ENCODE measurements around the gene FAM217B. TPM values are rescaled to one million over a fixed set of nuclear protein-coding genes. Genes with fewer than 3 reads are reported as not detected.

FAM217B gene
- total RNA-seq, 1 donor from 2014 or later: 26.6 TPM

GRCh38 chr20:59966428-59966827 lies 26.2 kb downstream of the FAM217B start:
- no peak overlapping the region for H3K4me3 Mint-ChIP-seq
- no peaks in the 10 kb centered on the region for H3K4me1 Mint-ChIP-seq

GRCh38 chr20:59971428-59971827 lies 31.2 kb downstream of the FAM217B start:
- Mint-ChIP-seq H3K4me1 (no peaks in the 10 kb centered on the region), H3K27me3 (no peaks in the 10 kb centered on the region), H3K27ac (no peak overlapping the region), H3K4me3 (no peak overlapping the region), H3K36me3 (ENCODE audit: low read depth) (no peaks in the 10 kb centered on the region), H3K9me3 (no peaks in the 10 kb centered on the region)
- no peak for DNase-seq
- intact Hi-C loops (cut with micrococcal nuclease): no loop called here

More at GRCh38 chr20:59966428-59966827, 26.2 kb downstream of the FAM217B start:
- Mint-ChIP-seq H3K27me3 (no peaks in the 10 kb centered on the region), H3K27ac (no peak overlapping the region), H3K9me3 (no peaks in the 10 kb centered on the region), H3K36me3 (ENCODE audit: low read depth) (no peaks in the 10 kb centered on the region)
- no peak for DNase-seq
- intact Hi-C loops (cut with micrococcal nuclease): no loop called here

DNA sequence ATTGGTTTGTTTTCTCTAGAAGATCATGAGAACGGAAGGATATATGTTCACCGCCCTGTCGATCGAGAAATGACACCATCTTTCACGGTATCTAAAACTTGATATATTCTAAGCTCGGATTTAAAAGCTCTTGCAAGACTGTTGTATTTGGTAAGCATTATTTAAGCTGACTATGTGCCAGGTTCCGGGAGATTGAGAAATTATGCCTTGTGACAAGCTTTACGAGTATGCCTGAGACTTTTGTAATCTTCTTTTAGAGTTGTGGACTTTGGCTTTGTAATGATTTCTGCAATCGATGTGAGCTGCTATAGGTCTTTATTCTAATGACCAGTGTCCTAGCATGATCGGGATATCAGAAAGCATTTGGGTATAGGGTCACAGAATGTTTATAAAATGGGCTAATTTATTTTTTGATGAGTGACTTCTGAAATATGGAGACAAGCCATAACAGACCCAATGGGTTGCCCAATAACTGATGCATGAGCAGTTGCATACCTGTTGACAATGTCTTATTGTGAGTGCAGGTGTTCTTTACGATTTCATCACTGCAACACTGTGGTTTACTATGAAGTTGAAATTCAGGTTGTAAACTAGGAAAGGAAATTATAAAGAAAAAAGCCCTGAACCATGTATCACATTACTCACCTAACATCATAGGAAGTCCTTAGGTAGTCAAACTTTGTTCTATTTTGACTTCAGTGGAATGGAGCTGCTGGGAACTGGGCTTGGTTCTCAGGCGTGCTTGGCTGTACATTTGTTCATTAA lies 32.0 kb downstream of the FAM217B start:
- DNase-seq: no peak
- H3K36me3 Mint-ChIP-seq (ENCODE audit: low read depth): no peaks in the 10 kb centered on the region
- no peaks in the 10 kb centered on the region for H3K9me3 Mint-ChIP-seq
- intact Hi-C loops (cut with micrococcal nuclease): no loop called here
- no peaks in the 10 kb centered on the region for H3K4me1 Mint-ChIP-seq
- no peaks in the 10 kb centered on the region for H3K27me3 Mint-ChIP-seq
- no peak overlapping the region for H3K27ac Mint-ChIP-seq
- H3K4me3 Mint-ChIP-seq: no peak overlapping the region

GRCh38 chr20:59976156-59976782 lies 36.1 kb downstream of the FAM217B start:
- no peak for DNase-seq
- no peaks in the 10 kb centered on the region for H3K27me3 Mint-ChIP-seq
- no peaks in the 10 kb centered on the region for H3K4me1 Mint-ChIP-seq
- no peaks in the 10 kb centered on the region for H3K36me3 Mint-ChIP-seq (ENCODE audit: low read depth)
- no peak overlapping the region for H3K4me3 Mint-ChIP-seq
- H3K27ac Mint-ChIP-seq: no peak overlapping the region
- intact Hi-C loops (cut with micrococcal nuclease): no loop called here
- H3K9me3 Mint-ChIP-seq: no peaks in the 10 kb centered on the region

DNA sequence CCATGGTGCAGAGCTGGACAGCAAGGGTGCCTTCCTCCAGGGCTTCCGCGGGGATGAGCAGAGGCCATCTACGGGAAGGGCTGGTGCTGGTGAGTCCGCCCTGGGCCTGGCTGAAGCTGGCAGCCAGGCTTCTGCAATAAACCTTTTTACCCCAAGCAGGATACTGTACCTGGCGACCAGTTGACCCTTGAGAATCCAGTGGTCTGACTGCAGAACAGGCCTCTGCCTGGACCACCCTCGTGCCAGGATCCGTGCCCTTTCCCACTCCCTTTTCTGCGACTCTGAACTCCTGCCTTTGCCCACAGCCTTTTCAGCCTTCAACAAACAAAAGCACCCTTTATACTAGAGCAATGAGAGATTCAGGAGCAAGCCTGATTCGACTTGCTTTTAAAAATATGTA lies 36.9 kb downstream of the FAM217B start:
- DNase-seq: no peak
- no peaks in the 10 kb centered on the region for H3K36me3 Mint-ChIP-seq (ENCODE audit: low read depth)
- H3K27ac Mint-ChIP-seq: no peak overlapping the region
- intact Hi-C loops (cut with micrococcal nuclease): no loop called here
- no peaks in the 10 kb centered on the region for H3K4me1 Mint-ChIP-seq
- no peak overlapping the region for H3K4me3 Mint-ChIP-seq
- H3K9me3 Mint-ChIP-seq: no peaks in the 10 kb centered on the region
- H3K27me3 Mint-ChIP-seq: no peaks in the 10 kb centered on the region

- intact Hi-C loops (cut with micrococcal nuclease): no loop called here
- no peak for DNase-seq
- Mint-ChIP-seq H3K27ac (no peak overlapping the region), H3K9me3 (no peaks in the 10 kb centered on the region), H3K36me3 (ENCODE audit: low read depth) (no peaks in the 10 kb centered on the region), H3K4me3 (no peak overlapping the region), H3K4me1 (no peaks in the 10 kb centered on the region), H3K27me3 (no peaks in the 10 kb centered on the region)
These were observed 42.9 kb downstream of the FAM217B start for GRCh38 chr20:59983076-59983475.

GRCh38 chr20:59984541-59984940 lies 44.4 kb downstream of the FAM217B start:
- Mint-ChIP-seq H3K27ac (no peak overlapping the region), H3K27me3 (no peaks in the 10 kb centered on the region), H3K4me3 (no peak overlapping the region), H3K36me3 (ENCODE audit: low read depth) (no peaks in the 10 kb centered on the region), H3K4me1 (no peaks in the 10 kb centered on the region), H3K9me3 (no peaks in the 10 kb centered on the region)
- intact Hi-C loops (cut with micrococcal nuclease): no loop called here
- no peak for DNase-seq

GRCh38 chr20:59985164-59985563 lies 45.0 kb downstream of the FAM217B start:
- Mint-ChIP-seq H3K36me3 (ENCODE audit: low read depth) (no peaks in the 10 kb centered on the region), H3K27me3 (no peaks in the 10 kb centered on the region), H3K4me3 (no peak overlapping the region), H3K9me3 (no peaks in the 10 kb centered on the region), H3K4me1 (no peaks in the 10 kb centered on the region), H3K27ac (no peak overlapping the region)
- intact Hi-C loops (cut with micrococcal nuclease): no loop called here
- DNase-seq: no peak

DNA sequence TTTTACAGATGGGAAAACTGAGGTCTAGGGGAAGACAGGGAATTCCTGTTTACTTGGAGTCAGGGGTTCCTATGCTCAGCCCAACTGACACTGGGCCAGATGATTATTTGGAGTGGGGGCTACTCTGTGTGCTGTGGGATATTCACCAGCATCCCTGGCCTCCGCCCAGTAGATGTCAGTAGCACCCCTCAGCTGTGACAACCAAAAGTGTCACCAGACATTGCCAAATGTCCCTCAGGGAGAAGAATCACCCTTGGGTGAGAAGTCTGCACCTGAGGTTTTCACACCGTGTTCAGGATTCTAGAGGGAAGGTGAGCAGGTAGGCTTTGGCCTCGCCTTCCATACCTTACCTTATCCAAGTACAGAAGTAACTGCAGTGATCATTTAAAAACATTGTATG lies 45.7 kb downstream of the FAM217B start:
- Mint-ChIP-seq H3K27ac (no peak overlapping the region), H3K9me3 (no peaks in the 10 kb centered on the region), H3K27me3 (no peaks in the 10 kb centered on the region), H3K4me1 (no peaks in the 10 kb centered on the region), H3K36me3 (ENCODE audit: low read depth) (no peaks in the 10 kb centered on the region), H3K4me3 (no peak overlapping the region)
- no peak for DNase-seq
- intact Hi-C loops (cut with micrococcal nuclease): no loop called here

- Mint-ChIP-seq H3K4me3 (no peak overlapping the region), H3K36me3 (ENCODE audit: low read depth) (no peaks in the 10 kb centered on the region)
These were observed 46.9 kb downstream of the FAM217B start for GRCh38 chr20:59987135-59987534.

DNA sequence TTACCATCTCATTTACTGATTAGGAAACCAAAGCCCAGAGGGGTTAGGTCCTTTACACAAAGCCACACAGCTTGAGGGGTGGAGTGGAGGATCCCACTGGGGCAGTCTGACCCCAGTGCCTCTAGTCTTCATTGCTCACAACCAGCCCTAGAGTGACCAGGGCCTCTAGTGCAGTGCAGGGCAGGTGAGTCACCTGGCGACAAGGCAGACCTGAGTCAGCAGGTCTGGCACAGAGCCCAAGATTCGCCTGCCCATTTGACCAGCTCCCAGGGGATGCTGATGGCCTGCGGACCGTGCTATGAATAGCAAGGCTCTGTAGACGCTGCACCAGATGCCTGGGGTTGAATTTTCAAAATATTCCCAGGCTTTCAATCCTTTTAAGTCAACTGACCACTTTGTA lies 48.0 kb downstream of the FAM217B start:
- no peak overlapping the region for H3K27ac Mint-ChIP-seq
- H3K27me3 Mint-ChIP-seq: no peaks in the 10 kb centered on the region
- H3K9me3 Mint-ChIP-seq: no peaks in the 10 kb centered on the region
- H3K4me1 Mint-ChIP-seq: no peaks in the 10 kb centered on the region
- no peak overlapping the region for H3K4me3 Mint-ChIP-seq
- no peaks in the 10 kb centered on the region for H3K36me3 Mint-ChIP-seq (ENCODE audit: low read depth)
- intact Hi-C loops (cut with micrococcal nuclease): no loop called here
- no peak for DNase-seq

More at GRCh38 chr20:59987135-59987534, 46.9 kb downstream of the FAM217B start:
- Mint-ChIP-seq H3K9me3 (no peaks in the 10 kb centered on the region), H3K27me3 (no peaks in the 10 kb centered on the region), H3K4me1 (no peaks in the 10 kb centered on the region), H3K27ac (no peak overlapping the region)
- no peak for DNase-seq
- intact Hi-C loops (cut with micrococcal nuclease): no loop called here

DNA sequence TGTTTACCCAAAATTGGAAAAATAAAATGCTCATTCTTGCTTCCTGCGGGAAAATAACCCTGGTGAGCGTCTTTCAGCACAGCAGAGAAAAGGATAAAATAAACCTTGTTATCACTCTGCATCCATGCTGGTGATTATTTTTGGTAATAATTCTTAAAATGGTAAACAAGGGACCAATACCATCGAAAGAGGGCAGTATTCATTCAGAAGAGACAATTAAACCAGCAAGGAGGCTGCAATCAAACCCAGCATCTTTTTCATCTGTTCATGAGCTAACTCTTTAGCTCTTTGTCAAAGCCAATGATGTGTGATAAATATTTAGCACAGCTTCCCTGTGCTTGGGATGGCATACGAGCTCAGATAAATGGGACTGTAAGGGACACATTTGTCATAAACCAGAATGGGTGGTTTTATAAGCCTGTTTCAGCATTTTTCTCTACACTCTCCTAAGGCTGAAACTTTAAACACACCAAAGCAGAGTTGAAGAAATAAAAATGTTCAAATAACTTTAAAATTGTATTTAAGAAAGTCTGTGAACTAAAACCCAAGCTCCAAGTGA lies 52.4 kb downstream of the FAM217B start:
- H3K4me3 Mint-ChIP-seq: no peak overlapping the region
- peaks cover 2% of the 10 kb centered on the region for H3K27me3 Mint-ChIP-seq
- intact Hi-C loops (cut with micrococcal nuclease): no loop called here
- H3K4me1 Mint-ChIP-seq: peaks cover 2% of the 10 kb centered on the region
- H3K9me3 Mint-ChIP-seq: peaks cover 3% of the 10 kb centered on the region
- no peak overlapping the region for H3K27ac Mint-ChIP-seq
- no peaks in the 10 kb centered on the region for H3K36me3 Mint-ChIP-seq (ENCODE audit: low read depth)
- DNase-seq: peak; percentile 14

DNA sequence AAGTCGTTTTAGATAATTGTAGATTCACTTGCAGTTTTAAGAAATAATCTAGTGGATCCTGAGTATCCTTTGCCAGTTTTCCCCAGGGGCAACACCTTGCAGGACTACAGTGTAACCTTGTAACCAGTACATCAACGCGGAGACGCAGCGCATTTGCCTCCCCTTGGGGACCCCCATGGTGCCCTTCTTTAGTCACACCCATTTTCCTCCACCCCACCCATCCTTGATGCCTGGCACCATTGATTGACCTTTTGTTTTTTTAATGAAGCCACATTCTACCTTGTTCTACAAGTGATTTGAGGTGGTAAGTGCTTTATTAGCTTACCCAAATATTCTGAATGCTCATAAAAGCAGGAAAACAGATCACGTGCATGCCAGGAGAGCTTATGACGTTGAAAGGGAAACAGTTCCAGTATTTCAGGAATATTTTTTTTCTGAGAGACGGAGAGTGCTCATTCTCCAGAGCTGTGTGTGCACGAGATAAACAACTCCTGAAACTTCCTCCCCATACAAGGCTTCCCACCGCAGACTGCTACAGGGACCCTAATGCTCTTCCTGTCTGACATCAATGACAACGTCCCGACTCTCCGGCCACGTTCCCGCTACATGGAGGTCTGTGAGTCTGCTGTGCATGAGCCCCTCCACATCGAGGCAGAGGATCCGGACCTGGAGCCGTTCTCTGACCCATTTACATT lies 53.7 kb downstream of the FAM217B start:
- peaks cover 3% of the 10 kb centered on the region for H3K9me3 Mint-ChIP-seq
- H3K27ac Mint-ChIP-seq: no peak overlapping the region
- H3K36me3 Mint-ChIP-seq (ENCODE audit: low read depth): no peaks in the 10 kb centered on the region

GRCh38 chr20:59994697-59995122 lies 54.5 kb downstream of the FAM217B start:
- H3K9me3 Mint-ChIP-seq: peaks cover 3% of the 10 kb centered on the region
- H3K36me3 Mint-ChIP-seq (ENCODE audit: low read depth): no peaks in the 10 kb centered on the region
- DNase-seq: no peak
- H3K4me1 Mint-ChIP-seq: peaks cover 2% of the 10 kb centered on the region
- H3K27me3 Mint-ChIP-seq: peaks cover 2% of the 10 kb centered on the region
- H3K27ac Mint-ChIP-seq: no peak overlapping the region
- no peak overlapping the region for H3K4me3 Mint-ChIP-seq
- intact Hi-C loops (cut with micrococcal nuclease): no loop called here

More for the DNA sequence above, 53.7 kb downstream of the FAM217B start:
- peaks cover 2% of the 10 kb centered on the region for H3K4me1 Mint-ChIP-seq
- no peak overlapping the region for H3K4me3 Mint-ChIP-seq
- DNase-seq: peak; percentile 39
- intact Hi-C loops (cut with micrococcal nuclease): no loop called here
- H3K27me3 Mint-ChIP-seq: peaks cover 2% of the 10 kb centered on the region

All from activated CD4-positive, alpha-beta T cell treated with anti-CD3 and anti-CD28 coated beads, Interleukin-2, amount 10 ng/mL, durations not matched to agents 24 days and 14 days (primary cell).